Thyroid gland (tissue), 4 donors: Measurements from ENCODE around the gene SPOP. TPM values are rescaled to one million over a fixed set of nuclear protein-coding genes. Genes with fewer than 3 reads are reported as not detected.
A peak's percentile ranks its signal among the peaks of the same experiment; 100 is the strongest.

Experiments used
- DNase-seq, 2 donors: peaks; one replicate each; pipeline ENCODE4 v3.0.0-alpha.2; 2019
- H3K27ac ChIP-seq, 3 donors: fragments of 200-600 bp; sonication (generic); 1 replicate in 2 of 3; 2 replicates in 1 of 3; pipeline ENCODE4 v1.5.1; 2016 to 2019; ENCODE audit warnings: mild to moderate bottlenecking in 1 of 3, moderate library complexity in 1 of 3
- H3K27me3 ChIP-seq: fragments of 200-600 bp; sonication (generic); one replicate; pipeline ENCODE4 v1.5.1; 2019
- H3K36me3 ChIP-seq, 2 donors: fragments of 200-600 bp; sonication (generic); one replicate each; pipeline ENCODE4 v1.5.1; 2016 to 2019
- H3K4me1 ChIP-seq, 2 donors: fragments of 200-600 bp; sonication (generic); one replicate each; pipeline ENCODE4 v1.5.1; 2017 to 2019
- H3K4me3 ChIP-seq, 3 donors: fragments of 200-600 bp; sonication (generic); replicated peaks in 1 of 3; 1 replicate in 2 of 3; 2 replicates in 1 of 3; pipeline ENCODE4 v1.5.1; 2016; ENCODE audit warnings: mild to moderate bottlenecking in 1 of 3
- H3K9me3 ChIP-seq: fragments of 200-600 bp; sonication (generic); one replicate; pipeline ENCODE4 v1.5.1; 2017
- CTCF ChIP-seq, 6 experiments: fragments of 200-600 bp in 3 of 6; fragments of 450-650 bp in 3 of 6; sonication (generic) in 3 of 6; IDR thresholded peaks; one replicate each; pipeline ENCODE4 v1.5.1; 2016 to 2019; ENCODE audit warnings: antibody characterized with exemption in 6 of 6, mild to moderate bottlenecking in 2 of 6, inconsistent platforms in 1 of 6, moderate library complexity in 1 of 6
- POLR2A ChIP-seq, 2 donors: fragments of 450-650 bp; IDR thresholded peaks; one replicate each; pipeline ENCODE4 v1.6.1; 2017; ENCODE audit warnings: antibody characterized with exemption in 2 of 2, mild to moderate bottlenecking in 2 of 2, moderate library complexity in 1 of 2
- WGBS, 2 donors: methylation state at CpG; one replicate each; pipeline ENCODE4 v1.1.5; 2017; 5-methylcytosine and 5-hydroxymethylcytosine counted together
- intact Hi-C: fragments of 100-400 bp; cut with DNase I; formaldehyde crosslinking; loops from one replicate; pipeline ENCODE4 v1.15.1; 2023
- total RNA-seq, 4 donors: library from RNA; depleted of rRNA; stranded (reverse); fragments of >200 nt; gene quantifications; one replicate each; pipeline ENCODE4 v1.2.3, GENCODE V29; 2016

SPOP gene
- total RNA-seq, 4 donors from 2014 or later: 78.5 to 86.4 (median 81.6) TPM

- H3K27ac ChIP-seq: peak overlapping the region; percentile 37 to 75 (median 52)
- no peak overlapping the region for H3K4me3 ChIP-seq
- intact Hi-C loops: loop anchor here (2.0 to 10.0 kb wide), 2 partner anchors 59 to 241 kb away; no protein-coding TSS in a partner anchor
- peaks cover 17 to 21% of the 10 kb centered on the region in 2 donors for H3K4me1 ChIP-seq
- peak; percentile 70 to 73 for DNase-seq
- no peaks in the 10 kb centered on the region for H3K36me3 ChIP-seq
- no peaks in the 10 kb centered on the region for H3K9me3 ChIP-seq
- no peaks in the 10 kb centered on the region for H3K27me3 ChIP-seq
- TF ChIP-seq POLR2A (IDR thresholded peaks at IDR 0.05) (no peak), CTCF (IDR thresholded peaks at IDR 0.05) (no peak)
- 60% methylated on average over 16 to 19 of the region's 19 CpGs for WGBS, 2 donors
Measured at GRCh38 chr17:49555495-49556222, 122.2 kb downstream of the SPOP start.

GRCh38 chr17:49554694-49555494, 123.0 kb downstream of the SPOP start:
- intact Hi-C loops: loop anchor here (5.0 to 10.0 kb wide), 2 partner anchors 118 to 240 kb away; no protein-coding TSS in a partner anchor
- peak; percentile 90 to 91 for DNase-seq
- peaks cover 17 to 21% of the 10 kb centered on the region in 2 donors for H3K4me1 ChIP-seq
- H3K4me3 ChIP-seq: no peak overlapping the region
- H3K27ac ChIP-seq: peak overlapping the region; percentile 37 to 75 (median 52)
- H3K27me3 ChIP-seq: no peaks in the 10 kb centered on the region
- no peak for TF ChIP-seq CTCF (IDR thresholded peaks at IDR 0.05)
- TF ChIP-seq POLR2A (IDR thresholded peaks at IDR 0.05): no peak
- H3K36me3 ChIP-seq: no peaks in the 10 kb centered on the region
- no peaks in the 10 kb centered on the region for H3K9me3 ChIP-seq
- WGBS, 2 donors: 47 to 58% methylated on average over 12 to 14 of the region's 14 CpGs

GRCh38 chr17:49553676-49554335, 124.1 kb downstream of the SPOP start:
- WGBS, 2 donors: 91 to 94% methylated on average over 8 of the region's 8 CpGs
- intact Hi-C loops: loop anchor here (5.0 to 10.0 kb wide), 2 partner anchors 117 to 239 kb away; no protein-coding TSS in a partner anchor
- no peak overlapping the region for H3K27ac ChIP-seq
- H3K4me3 ChIP-seq: no peak overlapping the region
- H3K9me3 ChIP-seq: no peaks in the 10 kb centered on the region
- H3K4me1 ChIP-seq: peaks cover 17 to 21% of the 10 kb centered on the region in 2 donors
- no peaks in the 10 kb centered on the region for H3K36me3 ChIP-seq
- no peak for DNase-seq
- TF ChIP-seq POLR2A (IDR thresholded peaks at IDR 0.05) (no peak), CTCF (IDR thresholded peaks at IDR 0.05) (no peak)
- no peaks in the 10 kb centered on the region for H3K27me3 ChIP-seq

GRCh38 chr17:49552070-49552751, 125.7 kb downstream of the SPOP start:
- H3K27me3 ChIP-seq: no peaks in the 10 kb centered on the region
- peaks cover 17 to 21% of the 10 kb centered on the region in 2 donors for H3K4me1 ChIP-seq
- TF ChIP-seq CTCF (IDR thresholded peaks at IDR 0.05) (no peak), POLR2A (IDR thresholded peaks at IDR 0.05) (no peak)
- H3K4me3 ChIP-seq: no peak overlapping the region
- no peak for DNase-seq
- WGBS, 2 donors: 90 to 91% methylated on average over 24 to 25 of the region's 27 CpGs
- H3K27ac ChIP-seq: no peak overlapping the region
- H3K36me3 ChIP-seq: no peaks in the 10 kb centered on the region
- H3K9me3 ChIP-seq: no peaks in the 10 kb centered on the region
- intact Hi-C loops: loop anchor here (5.0 to 10.0 kb wide), 2 partner anchors 115 to 237 kb away; no protein-coding TSS in a partner anchor
